ENCODE results near the gene SRGAP1.

SRGAP1 gene

GRCh38 chr12:64056741-64057140 lies 212.2 kb downstream of the SRGAP1 start:
- Histone ChIP-seq H3K4ac (ENCODE audit: low read depth, low read length) (no peak overlapping the region), H2BK5ac (ENCODE audit: low read depth, low read length, poor library complexity) (no peak overlapping the region), H2BK12ac (ENCODE audit: low read length) (no peak overlapping the region), H2BK120ac (ENCODE audit: insufficient read depth, low read length, poor library complexity) (no peak overlapping the region), H3K36me3 (ENCODE audit: control insufficient read depth in 1 of 2, insufficient read depth in 2 of 2, low read length in 2 of 2) (no peaks in the 10 kb centered on the region), H3K4me1 (ENCODE audit: control insufficient read depth in 1 of 2, insufficient read depth in 2 of 2, low read length in 2 of 2) (no peaks in the 10 kb centered on the region), H4K12ac (ENCODE audit: low read depth, low read length) (no peak overlapping the region), H3K27ac (ENCODE audit: low read depth, low read length) (no peak overlapping the region), H4K91ac (ENCODE audit: low read depth, low read length) (no peak overlapping the region), H3K23ac (ENCODE audit: low read length) (no peak overlapping the region), H4K8ac (ENCODE audit: low read depth, low read length) (no peak overlapping the region), H2AFZ (ENCODE audit: insufficient read depth, low read length, poor library complexity) (no peak overlapping the region), H3K4me2 (ENCODE audit: low read length) (no peak overlapping the region), H3K9me3 (ENCODE audit: insufficient read depth, low read depth, low read length) (no peaks in the 10 kb centered on the region), H3K79me2 (ENCODE audit: control insufficient read depth, insufficient read depth, low read length, poor library complexity) (no peaks in the 10 kb centered on the region), H3K14ac (ENCODE audit: low read length) (no peak overlapping the region), H3K27me3 (ENCODE audit: insufficient read depth, low read length) (no peaks in the 10 kb centered on the region), H3K9ac (ENCODE audit: low read length) (no peak overlapping the region), H3K18ac (ENCODE audit: low read length) (no peak overlapping the region), H3K79me1 (ENCODE audit: low read length) (no peaks in the 10 kb centered on the region), H2AK5ac (ENCODE audit: low read length) (no peak overlapping the region), H3K4me3 (ENCODE audit: low read depth, low read length) (no peak overlapping the region)
- DNase-seq: no peak
- no CpG with 5 or more reads among the region's 1 CpG for WGBS (ENCODE audit: extremely low coverage, insufficient coverage, insufficient read length)

- no peak overlapping the region for H2BK120ac ChIP-seq (ENCODE audit: insufficient read depth, low read length, poor library complexity)
- H3K79me1 ChIP-seq (ENCODE audit: low read length): no peaks in the 10 kb centered on the region
- H3K27ac ChIP-seq (ENCODE audit: low read depth, low read length): no peak overlapping the region
- H3K9me3 ChIP-seq (ENCODE audit: insufficient read depth, low read depth, low read length): no peaks in the 10 kb centered on the region
- H3K27me3 ChIP-seq (ENCODE audit: insufficient read depth, low read length): no peaks in the 10 kb centered on the region
- H3K9ac ChIP-seq (ENCODE audit: low read length): no peak overlapping the region
- H3K4me1 ChIP-seq (ENCODE audit: control insufficient read depth in 1 of 2, insufficient read depth in 2 of 2, low read length in 2 of 2): no peaks in the 10 kb centered on the region
- H3K23ac ChIP-seq (ENCODE audit: low read length): no peak overlapping the region
- no peak overlapping the region for H2AFZ ChIP-seq (ENCODE audit: insufficient read depth, low read length, poor library complexity)
- no peaks in the 10 kb centered on the region for H3K36me3 ChIP-seq (ENCODE audit: control insufficient read depth in 1 of 2, insufficient read depth in 2 of 2, low read length in 2 of 2)
- WGBS (ENCODE audit: extremely low coverage, insufficient coverage, insufficient read length): no CpG with 5 or more reads among the region's 3 CpGs
- no peak overlapping the region for H2BK5ac ChIP-seq (ENCODE audit: low read depth, low read length, poor library complexity)
- H3K4me2 ChIP-seq (ENCODE audit: low read length): no peak overlapping the region
- no peak overlapping the region for H4K91ac ChIP-seq (ENCODE audit: low read depth, low read length)
- no peak overlapping the region for H2AK5ac ChIP-seq (ENCODE audit: low read length)
- no peak overlapping the region for H3K14ac ChIP-seq (ENCODE audit: low read length)
- no peaks in the 10 kb centered on the region for H3K79me2 ChIP-seq (ENCODE audit: control insufficient read depth, insufficient read depth, low read length, poor library complexity)
- no peak overlapping the region for H4K8ac ChIP-seq (ENCODE audit: low read depth, low read length)
- DNase-seq: no peak
- H2BK12ac ChIP-seq (ENCODE audit: low read length): no peak overlapping the region
- no peak overlapping the region for H3K18ac ChIP-seq (ENCODE audit: low read length)
- no peak overlapping the region for H3K4me3 ChIP-seq (ENCODE audit: low read depth, low read length)
- no peak overlapping the region for H4K12ac ChIP-seq (ENCODE audit: low read depth, low read length)
- no peak overlapping the region for H3K4ac ChIP-seq (ENCODE audit: low read depth, low read length)
These were observed 213.2 kb downstream of the SRGAP1 start for GRCh38 chr12:64057706-64058105.

GRCh38 chr12:64058541-64059265 lies 214.2 kb downstream of the SRGAP1 start:
- no peak overlapping the region for H2AFZ ChIP-seq (ENCODE audit: insufficient read depth, low read length, poor library complexity)
- no peak overlapping the region for H3K4ac ChIP-seq (ENCODE audit: low read depth, low read length)
- H2BK120ac ChIP-seq (ENCODE audit: insufficient read depth, low read length, poor library complexity): no peak overlapping the region
- no peak overlapping the region for H3K27ac ChIP-seq (ENCODE audit: low read depth, low read length)
- no peaks in the 10 kb centered on the region for H3K79me1 ChIP-seq (ENCODE audit: low read length)
- no peaks in the 10 kb centered on the region for H3K36me3 ChIP-seq (ENCODE audit: control insufficient read depth in 1 of 2, insufficient read depth in 2 of 2, low read length in 2 of 2)
- WGBS (ENCODE audit: extremely low coverage, insufficient coverage, insufficient read length): no CpG with 5 or more reads among the region's 3 CpGs
- H4K12ac ChIP-seq (ENCODE audit: low read depth, low read length): no peak overlapping the region
- H3K4me2 ChIP-seq (ENCODE audit: low read length): no peak overlapping the region
- H4K91ac ChIP-seq (ENCODE audit: low read depth, low read length): no peak overlapping the region
- no peak overlapping the region for H3K18ac ChIP-seq (ENCODE audit: low read length)
- H2BK5ac ChIP-seq (ENCODE audit: low read depth, low read length, poor library complexity): no peak overlapping the region
- H3K4me3 ChIP-seq (ENCODE audit: low read depth, low read length): no peak overlapping the region
- no peak overlapping the region for H2BK12ac ChIP-seq (ENCODE audit: low read length)
- no peak overlapping the region for H3K23ac ChIP-seq (ENCODE audit: low read length)
- no peak for DNase-seq
- no peaks in the 10 kb centered on the region for H3K79me2 ChIP-seq (ENCODE audit: control insufficient read depth, insufficient read depth, low read length, poor library complexity)
- H4K8ac ChIP-seq (ENCODE audit: low read depth, low read length): no peak overlapping the region
- H2AK5ac ChIP-seq (ENCODE audit: low read length): no peak overlapping the region
- no peak overlapping the region for H3K14ac ChIP-seq (ENCODE audit: low read length)
- no peaks in the 10 kb centered on the region for H3K4me1 ChIP-seq (ENCODE audit: control insufficient read depth in 1 of 2, insufficient read depth in 2 of 2, low read length in 2 of 2)
- no peaks in the 10 kb centered on the region for H3K9me3 ChIP-seq (ENCODE audit: insufficient read depth, low read depth, low read length)
- no peaks in the 10 kb centered on the region for H3K27me3 ChIP-seq (ENCODE audit: insufficient read depth, low read length)
- H3K9ac ChIP-seq (ENCODE audit: low read length): no peak overlapping the region

DNA sequence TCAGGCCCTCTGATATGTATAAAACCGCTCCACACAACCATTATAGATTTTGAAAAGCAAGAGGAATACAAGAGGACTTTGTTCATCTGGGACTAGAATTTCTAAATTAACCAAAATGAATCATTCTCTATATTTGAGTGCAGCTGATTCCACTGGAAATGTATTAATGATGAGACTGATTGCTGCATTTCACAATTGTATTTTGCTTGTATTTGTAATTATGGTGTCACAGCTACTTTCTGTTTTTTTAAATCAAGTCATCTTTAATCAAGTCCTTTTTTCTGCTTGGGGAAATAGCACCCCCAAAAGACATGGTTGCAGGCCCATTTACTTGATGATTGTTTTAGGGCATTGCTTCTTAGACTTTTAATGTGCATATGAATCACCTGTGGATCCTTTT lies 215.2 kb downstream of the SRGAP1 start:
- no peaks in the 10 kb centered on the region for H3K79me1 ChIP-seq (ENCODE audit: low read length)
- no peaks in the 10 kb centered on the region for H3K4me1 ChIP-seq (ENCODE audit: control insufficient read depth in 1 of 2, insufficient read depth in 2 of 2, low read length in 2 of 2)
- H4K91ac ChIP-seq (ENCODE audit: low read depth, low read length): no peak overlapping the region
- no peaks in the 10 kb centered on the region for H3K9me3 ChIP-seq (ENCODE audit: insufficient read depth, low read depth, low read length)
- H3K23ac ChIP-seq (ENCODE audit: low read length): no peak overlapping the region
- H3K79me2 ChIP-seq (ENCODE audit: control insufficient read depth, insufficient read depth, low read length, poor library complexity): no peaks in the 10 kb centered on the region
- H3K18ac ChIP-seq (ENCODE audit: low read length): no peak overlapping the region
- no peak overlapping the region for H4K12ac ChIP-seq (ENCODE audit: low read depth, low read length)
- no peak overlapping the region for H2BK12ac ChIP-seq (ENCODE audit: low read length)
- H3K36me3 ChIP-seq (ENCODE audit: control insufficient read depth in 1 of 2, insufficient read depth in 2 of 2, low read length in 2 of 2): no peaks in the 10 kb centered on the region
- no peaks in the 10 kb centered on the region for H3K27me3 ChIP-seq (ENCODE audit: insufficient read depth, low read length)
- H3K4ac ChIP-seq (ENCODE audit: low read depth, low read length): no peak overlapping the region
- H4K8ac ChIP-seq (ENCODE audit: low read depth, low read length): no peak overlapping the region
- H3K4me2 ChIP-seq (ENCODE audit: low read length): no peak overlapping the region
- no peak overlapping the region for H3K4me3 ChIP-seq (ENCODE audit: low read depth, low read length)
- no peak overlapping the region for H3K14ac ChIP-seq (ENCODE audit: low read length)
- H2BK5ac ChIP-seq (ENCODE audit: low read depth, low read length, poor library complexity): no peak overlapping the region
- no peak overlapping the region for H3K27ac ChIP-seq (ENCODE audit: low read depth, low read length)
- WGBS (ENCODE audit: extremely low coverage, insufficient coverage, insufficient read length): no CpG with 5 or more reads among the region's 1 CpG
- no peak overlapping the region for H3K9ac ChIP-seq (ENCODE audit: low read length)
- H2AK5ac ChIP-seq (ENCODE audit: low read length): no peak overlapping the region
- DNase-seq: no peak
- no peak overlapping the region for H2AFZ ChIP-seq (ENCODE audit: insufficient read depth, low read length, poor library complexity)
- no peak overlapping the region for H2BK120ac ChIP-seq (ENCODE audit: insufficient read depth, low read length, poor library complexity)
